Subcutaneous adipose tissue (tissue), 4 donors: Measurements from ENCODE around the gene FERMT2. TPM values are rescaled to one million over a fixed set of nuclear protein-coding genes. Genes with fewer than 3 reads are reported as not detected.

Source experiments
- total RNA-seq, 4 donors: library from RNA; depleted of rRNA; stranded (reverse); fragments of >200 nt; gene quantifications; one replicate each; pipeline ENCODE4 v1.1.0, GENCODE V29; 2016
- TF ChIP-seq, protein P1 (sequence below): fragments of 450-650 bp; IDR thresholded peaks from one replicate; pipeline ENCODE4 v1.5.1; 2016; ENCODE audit warnings: low read depth, mild to moderate bottlenecking, control low read depth, antibody characterized with exemption, moderate library complexity

FERMT2 gene
- total RNA-seq, 4 donors from 2014 or later, result 154 to 252 (median 206) TPM

DNA sequence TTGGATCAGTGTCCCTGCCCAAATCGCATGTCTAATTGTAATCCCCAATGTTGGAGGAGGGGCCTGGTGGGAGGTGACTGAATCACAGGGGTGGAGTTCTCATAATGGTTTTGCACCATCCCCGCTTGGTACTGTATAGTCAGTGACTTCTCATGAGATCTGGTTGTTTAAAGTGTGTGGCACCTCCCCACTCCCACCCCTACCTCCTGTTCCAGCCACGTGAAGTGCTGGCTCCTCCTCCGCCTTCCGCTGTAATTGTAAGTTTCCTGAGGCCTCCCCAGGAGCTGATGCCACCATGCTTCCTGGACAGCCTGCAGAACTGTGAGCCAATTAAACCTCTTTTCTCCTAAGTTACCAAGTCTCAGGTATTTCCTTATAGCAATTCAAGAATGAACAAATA is 67.2 kb downstream of the FERMT2 start:
- TF ChIP-seq, protein P1, sequence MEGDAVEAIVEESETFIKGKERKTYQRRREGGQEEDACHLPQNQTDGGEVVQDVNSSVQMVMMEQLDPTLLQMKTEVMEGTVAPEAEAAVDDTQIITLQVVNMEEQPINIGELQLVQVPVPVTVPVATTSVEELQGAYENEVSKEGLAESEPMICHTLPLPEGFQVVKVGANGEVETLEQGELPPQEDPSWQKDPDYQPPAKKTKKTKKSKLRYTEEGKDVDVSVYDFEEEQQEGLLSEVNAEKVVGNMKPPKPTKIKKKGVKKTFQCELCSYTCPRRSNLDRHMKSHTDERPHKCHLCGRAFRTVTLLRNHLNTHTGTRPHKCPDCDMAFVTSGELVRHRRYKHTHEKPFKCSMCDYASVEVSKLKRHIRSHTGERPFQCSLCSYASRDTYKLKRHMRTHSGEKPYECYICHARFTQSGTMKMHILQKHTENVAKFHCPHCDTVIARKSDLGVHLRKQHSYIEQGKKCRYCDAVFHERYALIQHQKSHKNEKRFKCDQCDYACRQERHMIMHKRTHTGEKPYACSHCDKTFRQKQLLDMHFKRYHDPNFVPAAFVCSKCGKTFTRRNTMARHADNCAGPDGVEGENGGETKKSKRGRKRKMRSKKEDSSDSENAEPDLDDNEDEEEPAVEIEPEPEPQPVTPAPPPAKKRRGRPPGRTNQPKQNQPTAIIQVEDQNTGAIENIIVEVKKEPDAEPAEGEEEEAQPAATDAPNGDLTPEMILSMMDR, result no peak

DNA sequence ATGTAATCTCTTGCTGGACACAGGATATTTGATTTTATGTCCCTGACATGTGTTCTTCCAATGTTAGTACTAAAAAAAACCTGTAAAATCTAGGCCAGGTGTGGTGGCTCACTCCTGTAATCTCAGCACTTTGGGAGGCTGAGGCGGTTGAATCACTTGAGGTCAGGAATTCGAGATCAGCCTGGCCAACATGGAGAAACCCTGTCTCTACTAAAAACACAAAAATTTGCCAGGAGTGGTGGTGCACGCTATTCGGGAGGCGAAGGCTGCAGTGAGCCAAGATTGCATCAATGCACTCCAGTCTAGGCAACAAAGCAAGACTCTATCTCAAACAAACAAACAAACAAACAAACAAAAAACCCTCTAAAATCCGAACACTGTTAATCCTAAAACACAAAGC is 68.0 kb downstream of the FERMT2 start:
- TF ChIP-seq, protein P1, result no peak

DNA sequence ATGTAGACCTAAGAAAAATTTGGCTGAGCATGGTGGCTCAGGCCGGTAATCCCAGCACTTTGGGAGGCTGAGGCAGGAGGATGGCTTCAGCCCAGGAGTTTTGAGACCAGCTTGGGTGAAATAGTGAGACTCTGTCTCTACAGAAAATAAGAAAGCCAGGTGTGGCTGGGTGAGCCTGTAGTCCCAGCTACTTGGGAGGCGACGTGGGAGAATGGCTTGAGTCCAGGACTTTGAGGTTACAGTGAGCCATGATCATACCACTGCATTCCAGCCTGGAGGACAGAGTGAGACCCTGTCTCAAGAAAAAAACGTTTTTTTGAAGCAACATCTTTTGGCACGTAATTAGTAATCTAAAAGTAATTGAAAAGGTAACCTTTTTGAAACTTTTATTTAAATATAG is 70.9 kb downstream of the FERMT2 start:
- TF ChIP-seq, protein P1, result no peak

DNA sequence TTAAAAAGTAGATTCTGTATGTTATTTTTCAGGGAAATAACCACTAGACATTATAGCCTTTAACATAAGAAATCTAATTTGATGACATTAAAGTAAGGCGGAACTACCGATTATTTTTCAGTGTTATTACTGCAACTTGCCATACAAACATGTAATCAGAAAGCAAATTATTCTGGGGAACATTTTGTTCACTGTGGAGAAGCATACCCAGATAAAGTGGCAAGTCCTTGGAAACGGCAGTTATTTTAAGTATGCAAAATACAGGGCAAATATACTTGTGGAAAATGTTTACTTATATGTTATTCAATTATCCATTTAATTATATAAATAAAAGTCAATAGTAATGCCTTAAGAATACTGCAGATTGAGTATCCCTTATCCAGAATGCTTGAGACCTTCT is 71.9 kb downstream of the FERMT2 start:
- TF ChIP-seq, protein P1, result no peak

DNA sequence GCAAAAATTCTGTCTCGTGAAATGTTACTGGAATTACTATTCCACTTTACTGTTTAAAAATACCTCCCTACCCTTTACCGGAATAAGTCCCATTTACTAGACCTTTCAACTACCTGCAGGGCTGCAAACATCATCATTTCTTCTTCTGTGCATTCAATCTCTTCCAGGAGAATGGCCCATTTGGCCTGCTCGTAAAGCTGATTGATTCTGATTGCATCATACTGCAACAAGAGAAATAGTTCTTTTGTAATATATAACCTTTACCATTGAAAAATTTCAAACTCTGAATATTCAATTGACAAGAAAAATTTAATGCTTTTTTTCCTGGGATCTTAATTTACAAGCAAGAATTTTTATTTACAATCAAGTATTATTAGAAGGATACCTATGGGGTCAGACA is 72.4 kb downstream of the FERMT2 start:
- TF ChIP-seq, protein P1, result no peak

DNA sequence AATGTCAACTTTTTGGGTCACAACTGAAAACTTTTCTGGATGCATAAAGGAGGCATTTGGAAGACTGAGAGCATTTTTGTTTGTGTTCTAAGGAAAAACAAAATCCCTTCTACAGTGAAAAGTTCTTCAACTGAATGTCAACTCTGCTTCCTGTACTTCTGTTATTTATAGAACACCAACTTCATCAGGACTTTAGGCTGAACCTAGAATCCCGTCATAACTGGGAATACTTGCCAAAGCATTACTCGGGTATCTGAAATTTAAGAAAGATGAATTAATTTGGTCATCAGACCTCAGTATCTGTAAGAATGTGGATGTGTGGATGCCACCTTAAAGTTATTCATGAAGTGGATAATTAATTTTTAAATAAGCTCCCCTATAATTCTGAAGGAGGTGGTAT is 73.2 kb downstream of the FERMT2 start:
- TF ChIP-seq, protein P1, result no peak

DNA sequence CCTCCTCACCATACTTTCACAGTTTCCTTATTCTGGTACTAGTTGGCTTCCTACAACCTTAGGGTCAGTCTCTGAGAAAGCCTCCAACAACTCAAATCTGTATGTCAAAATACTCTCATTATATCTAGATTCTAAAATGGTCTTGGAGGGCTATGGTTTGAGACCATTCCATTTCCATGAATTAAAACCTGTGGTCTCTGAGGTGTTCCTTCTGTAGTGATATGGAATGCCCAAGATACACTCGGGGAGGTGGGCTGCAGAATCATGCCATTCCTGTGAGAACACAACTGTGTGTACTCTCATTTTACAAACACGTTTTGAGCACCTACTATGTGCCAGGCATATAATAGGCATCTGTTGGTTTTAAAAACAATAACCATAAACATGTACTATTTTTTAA is 74.0 kb downstream of the FERMT2 start:
- TF ChIP-seq, protein P1, result no peak
